Keratinocyte (primary cell): ENCODE results near the gene ATP11A. TPM values are rescaled to one million over a fixed set of nuclear protein-coding genes. Genes with fewer than 3 reads are reported as not detected.

Source experiments
- DNase-seq: peaks from one replicate; pipeline ENCODE4 v3.0.0-alpha.2; 2011; ENCODE audit warnings: low read depth, missing footprints, low spot score
- FAIRE-seq: peaks from 2 replicates; lab custom pipeline; 2011; peaks lifted over from hg19 to GRCh38; lab: Jason Lieb, UNC
- H2AFZ ChIP-seq: 2 replicates; pipeline ENCODE4 v1.6.0; 2012; ENCODE audit warnings: low read length, control low read depth, inconsistent platforms; ENCODE audit not compliant: control insufficient read depth
- H3K27ac ChIP-seq: 2 replicates; pipeline ENCODE4 v1.5.1; 2011; ENCODE audit warnings: low read length; ENCODE audit not compliant: control insufficient read depth, insufficient read depth
- H3K27me3 ChIP-seq: 3 replicates; pipeline ENCODE4 v1.6.0; 2011; ENCODE audit warnings: low read length; ENCODE audit not compliant: control insufficient read depth, insufficient read depth; ENCODE audit errors: extremely low read depth
- H3K36me3 ChIP-seq, 2 experiments: 2 replicates in 1 of 2; 3 replicates in 1 of 2; pipeline ENCODE4 v1.5.1; 2011; ENCODE audit warnings: low read length in 2 of 2, mild to moderate bottlenecking in 1 of 2; ENCODE audit not compliant: control insufficient read depth in 2 of 2, insufficient read depth in 2 of 2; ENCODE audit errors: extremely low read depth in 1 of 2
- H3K4me1 ChIP-seq: 3 replicates; pipeline ENCODE4 v1.5.1; 2011; ENCODE audit warnings: low read length; ENCODE audit not compliant: control insufficient read depth, insufficient read depth; ENCODE audit errors: extremely low read depth
- H3K4me2 ChIP-seq: 3 replicates; pipeline ENCODE4 v1.6.0; 2011; ENCODE audit warnings: low read depth, low read length; ENCODE audit not compliant: control insufficient read depth, insufficient read depth; ENCODE audit errors: extremely low read depth
- H3K4me3 ChIP-seq, 3 experiments: fragments of 200-600 bp in 1 of 3; sonication (generic) in 1 of 3; 2 replicates in 2 of 3; 3 replicates in 1 of 3; pipeline ENCODE4 v1.5.1; 2011 to 2016; ENCODE audit warnings: low read length in 3 of 3, mild to moderate bottlenecking in 3 of 3, control low read depth in 2 of 3, inconsistent platforms in 1 of 3, low read depth in 1 of 3, mixed read lengths in 1 of 3, mixed run types in 1 of 3, moderate library complexity in 1 of 3; ENCODE audit not compliant: control insufficient read depth in 2 of 3, insufficient read depth in 2 of 3; ENCODE audit errors: extremely low read depth in 1 of 3
- H3K79me2 ChIP-seq: 2 replicates; pipeline ENCODE4 v1.6.0; 2012; ENCODE audit warnings: low read length; ENCODE audit not compliant: control insufficient read depth, insufficient read depth
- H3K9ac ChIP-seq: 3 replicates; pipeline ENCODE4 v1.6.0; 2011; ENCODE audit warnings: low read length; ENCODE audit not compliant: control insufficient read depth, insufficient read depth; ENCODE audit errors: extremely low read depth
- H3K9me1 ChIP-seq: 3 replicates; pipeline ENCODE4 v1.6.0; 2011; ENCODE audit warnings: low read length; ENCODE audit not compliant: control insufficient read depth, insufficient read depth; ENCODE audit errors: extremely low read depth
- H3K9me3 ChIP-seq: 2 replicates; pipeline ENCODE4 v1.5.1; 2012; ENCODE audit warnings: low read depth, low read length; ENCODE audit not compliant: control insufficient read depth
- H4K20me1 ChIP-seq: 3 replicates; pipeline ENCODE4 v1.6.0; 2011; ENCODE audit warnings: low read length; ENCODE audit not compliant: control insufficient read depth, insufficient read depth; ENCODE audit errors: extremely low read depth
- EZH2 ChIP-seq: IDR thresholded peaks from one replicate; pipeline ENCODE4 v1.6.1; 2012; ENCODE audit warnings: inconsistent platforms, mild to moderate bottlenecking, low read length, moderate library complexity
- dilution Hi-C: fragments of 300-500 bp; cut with MboI; formaldehyde crosslinking; loops from one replicate; pipeline ENCODE4 v1.7.0; 2020; ENCODE audit warnings: low sequenced_read_pairs; ENCODE audit not compliant: extremely low pct_ligation_motif_present
- polyA plus RNA-seq, 5 experiments: library from polyadenylated mRNA; depleted of rRNA in 3 of 5; stranded (reverse) in 3 of 5; stranded (forward) in 1 of 5; unstranded in 1 of 5; fragments of >200 nt; gene quantifications; 1 replicate in 1 of 5; 2 replicates in 3 of 5; 3 replicates in 1 of 5; pipeline versions ENCODE4 v1.2.1 to v1.2.3, GENCODE V29; 2011 to 2012; ENCODE audit warnings: missing spikeins in 2 of 5, low read depth in 1 of 5, low replicate concordance in 1 of 5
- TF ChIP-seq, protein P1 (sequence below), 3 experiments: IDR thresholded peaks in 1 of 3; conservative IDR thresholded peaks in 1 of 3; optimal IDR thresholded peaks in 1 of 3; 2 replicates in 2 of 3; 3 replicates in 1 of 3; pipeline versions ENCODE3 to v1.5.1; 2011; ENCODE audit warnings: low read length in 3 of 3, mild to moderate bottlenecking in 3 of 3, moderate library complexity in 2 of 3, control low read depth in 1 of 3, inconsistent platforms in 1 of 3; ENCODE audit not compliant: insufficient read depth in 2 of 3; ENCODE audit errors: extremely low read depth in 1 of 3

The ATP11A gene
- polyA plus RNA-seq, 1 donor (not counting 4 experiments of a cell fraction or from before 2014, with no cell fraction given): 4.3 TPM

DNA sequence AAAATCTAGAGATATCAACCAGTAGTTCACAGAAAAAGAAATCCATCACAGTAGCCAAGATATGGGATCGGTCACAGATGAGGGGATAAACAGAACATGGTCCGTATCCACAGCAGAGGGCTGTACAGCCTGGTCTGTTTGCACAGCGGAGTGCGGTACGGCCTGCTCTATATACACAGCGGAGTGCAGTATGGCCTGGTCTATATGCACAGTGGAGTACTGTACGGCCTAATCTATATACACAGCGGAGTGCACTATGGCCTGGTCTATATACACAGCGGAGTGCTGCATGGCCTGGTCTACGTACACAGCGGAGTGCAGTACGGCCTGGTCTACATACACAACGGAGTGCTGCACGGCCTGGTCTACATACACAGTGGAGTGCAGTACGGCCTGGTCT, 236.2 kb downstream of the ATP11A start:
- dilution Hi-C loops: no loop called here
- no peaks in the 10 kb centered on the region for H3K79me2 ChIP-seq

DNA sequence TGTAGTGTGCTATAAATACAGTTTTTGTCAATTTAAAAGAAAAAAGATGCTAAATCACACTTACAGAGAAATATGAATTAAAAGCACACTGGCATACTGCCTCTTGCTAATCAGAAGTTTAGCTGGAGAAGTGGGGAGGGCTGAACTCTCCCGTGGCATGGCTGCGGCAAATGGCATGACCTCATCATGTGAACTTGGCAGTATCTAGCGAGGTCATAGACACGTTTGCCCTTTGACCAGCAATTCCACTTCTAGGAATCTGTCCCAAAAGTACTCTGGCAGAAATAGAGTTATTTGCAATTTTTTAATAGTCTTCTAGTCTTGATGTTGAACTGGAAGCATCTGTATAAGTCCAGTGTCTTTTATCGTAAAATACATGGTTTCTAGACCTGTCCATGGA, 237.2 kb downstream of the ATP11A start:
- H3K27me3 ChIP-seq: peaks cover 7% of the 10 kb centered on the region
- H3K4me2 ChIP-seq: no peak overlapping the region
- no peaks in the 10 kb centered on the region for H3K36me3 ChIP-seq
- no peaks in the 10 kb centered on the region for H3K79me2 ChIP-seq
- no peaks in the 10 kb centered on the region for H3K9me3 ChIP-seq
- H3K9ac ChIP-seq: no peak overlapping the region
- H4K20me1 ChIP-seq: no peaks in the 10 kb centered on the region
- TF ChIP-seq, protein P1, sequence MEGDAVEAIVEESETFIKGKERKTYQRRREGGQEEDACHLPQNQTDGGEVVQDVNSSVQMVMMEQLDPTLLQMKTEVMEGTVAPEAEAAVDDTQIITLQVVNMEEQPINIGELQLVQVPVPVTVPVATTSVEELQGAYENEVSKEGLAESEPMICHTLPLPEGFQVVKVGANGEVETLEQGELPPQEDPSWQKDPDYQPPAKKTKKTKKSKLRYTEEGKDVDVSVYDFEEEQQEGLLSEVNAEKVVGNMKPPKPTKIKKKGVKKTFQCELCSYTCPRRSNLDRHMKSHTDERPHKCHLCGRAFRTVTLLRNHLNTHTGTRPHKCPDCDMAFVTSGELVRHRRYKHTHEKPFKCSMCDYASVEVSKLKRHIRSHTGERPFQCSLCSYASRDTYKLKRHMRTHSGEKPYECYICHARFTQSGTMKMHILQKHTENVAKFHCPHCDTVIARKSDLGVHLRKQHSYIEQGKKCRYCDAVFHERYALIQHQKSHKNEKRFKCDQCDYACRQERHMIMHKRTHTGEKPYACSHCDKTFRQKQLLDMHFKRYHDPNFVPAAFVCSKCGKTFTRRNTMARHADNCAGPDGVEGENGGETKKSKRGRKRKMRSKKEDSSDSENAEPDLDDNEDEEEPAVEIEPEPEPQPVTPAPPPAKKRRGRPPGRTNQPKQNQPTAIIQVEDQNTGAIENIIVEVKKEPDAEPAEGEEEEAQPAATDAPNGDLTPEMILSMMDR (optimal IDR thresholded peaks at IDR 0.05 in 1 of 3, IDR thresholded peaks at IDR 0.05 in 1 of 3, conservative IDR thresholded peaks at IDR 0.05 in 1 of 3; ENCODE audit: extremely low read depth in 1 of 3, insufficient read depth in 2 of 3, low read length in 3 of 3): no peak
- no peak for TF ChIP-seq EZH2
- no peak overlapping the region for H3K4me3 ChIP-seq
- H3K4me1 ChIP-seq: peaks cover 13% of the 10 kb centered on the region
- no peak overlapping the region for H2AFZ ChIP-seq
- no peak for FAIRE-seq
- no peak overlapping the region for H3K27ac ChIP-seq
- dilution Hi-C loops: no loop called here
- H3K9me1 ChIP-seq: no peaks in the 10 kb centered on the region
- DNase-seq: no peak

More for the DNA sequence above, 236.2 kb downstream of the ATP11A start:
- H3K4me2 ChIP-seq: no peak overlapping the region
- no peak overlapping the region for H3K4me3 ChIP-seq
- H3K27me3 ChIP-seq: peaks cover 7% of the 10 kb centered on the region
- no peak for DNase-seq
- no peak overlapping the region for H2AFZ ChIP-seq
- no peak overlapping the region for H3K27ac ChIP-seq
- H3K36me3 ChIP-seq: no peaks in the 10 kb centered on the region
- H3K9me3 ChIP-seq: no peaks in the 10 kb centered on the region
- H3K9ac ChIP-seq: no peak overlapping the region
- TF ChIP-seq, protein P1 (optimal IDR thresholded peaks at IDR 0.05 in 1 of 3, IDR thresholded peaks at IDR 0.05 in 1 of 3, conservative IDR thresholded peaks at IDR 0.05 in 1 of 3; ENCODE audit: extremely low read depth in 1 of 3, insufficient read depth in 2 of 3, low read length in 3 of 3): no peak
- no peak for TF ChIP-seq EZH2
- no peaks in the 10 kb centered on the region for H4K20me1 ChIP-seq
- peaks cover 3% of the 10 kb centered on the region for H3K4me1 ChIP-seq
- FAIRE-seq: no peak
- no peaks in the 10 kb centered on the region for H3K9me1 ChIP-seq
